Hepatocyte (in vitro differentiated cells): ENCODE results near the gene SRP14. TPM values are rescaled to one million over a fixed set of nuclear protein-coding genes. Genes with fewer than 3 reads are reported as not detected.

ENCODE experiments used
- DNase-seq: peaks from one replicate; pipeline ENCODE4 v3.0.0-alpha.2; 2016; ENCODE audit warnings: low spot score
- H2AFZ ChIP-seq: fragments of 200-600 bp; sonication (generic); 2 replicates; pipeline ENCODE4 v1.6.0; 2016; ENCODE audit warnings: antibody characterized with exemption, mild to moderate bottlenecking
- H3K27ac ChIP-seq: fragments of 200-600 bp; sonication (generic); 2 replicates; pipeline ENCODE4 v1.5.1; 2016; ENCODE audit warnings: mild to moderate bottlenecking
- H3K27me3 ChIP-seq: fragments of 200-600 bp; sonication (generic); 2 replicates; pipeline ENCODE4 v1.6.1; 2016
- H3K36me3 ChIP-seq: fragments of 200-600 bp; sonication (generic); replicated peaks from 2 replicates; pipeline ENCODE4 v1.5.1; 2016; ENCODE audit warnings: low read depth; ENCODE audit not compliant: insufficient read depth
- H3K4me1 ChIP-seq: fragments of 200-600 bp; sonication (generic); 2 replicates; pipeline ENCODE4 v1.5.1; 2016; ENCODE audit warnings: mild to moderate bottlenecking, moderate library complexity; ENCODE audit not compliant: insufficient read depth
- H3K4me2 ChIP-seq: fragments of 200-600 bp; sonication (generic); 2 replicates; pipeline ENCODE4 v1.6.0; 2016
- H3K4me3 ChIP-seq: fragments of 200-600 bp; sonication (generic); 2 replicates; pipeline ENCODE4 v1.5.1; 2016; ENCODE audit warnings: mild to moderate bottlenecking
- H3K79me2 ChIP-seq: fragments of 200-600 bp; sonication (generic); 2 replicates; pipeline ENCODE4 v1.6.0; 2017; ENCODE audit warnings: mild to moderate bottlenecking
- H3K9me2 ChIP-seq: fragments of 200-600 bp; sonication (generic); replicated peaks from 2 replicates; pipeline ENCODE4 v1.6.0; 2017; ENCODE audit warnings: mild to moderate bottlenecking; ENCODE audit not compliant: insufficient read depth
- H3K9me3 ChIP-seq: fragments of 200-600 bp; sonication (generic); 2 replicates; pipeline ENCODE4 v1.5.1; 2016; ENCODE audit warnings: low read depth, mild to moderate bottlenecking
- H4K20me1 ChIP-seq: fragments of 200-600 bp; sonication (generic); 2 replicates; pipeline ENCODE4 v1.6.0; 2016; ENCODE audit warnings: mild to moderate bottlenecking; ENCODE audit not compliant: insufficient read depth, poor library complexity, severe bottlenecking
- CTCF ChIP-seq: fragments of 200-600 bp; sonication (generic); IDR thresholded peaks from 2 replicates; pipeline ENCODE4 v1.5.1; 2016; ENCODE audit warnings: antibody characterized with exemption, mild to moderate bottlenecking; ENCODE audit not compliant: poor library complexity
- EZH2 ChIP-seq: fragments of 200-600 bp; sonication (generic); IDR thresholded peaks from 2 replicates; pipeline ENCODE4 v1.6.1; 2016; ENCODE audit warnings: antibody characterized with exemption, mild to moderate bottlenecking, borderline replicate concordance
- EZH2phosphoT487 ChIP-seq: fragments of 200-600 bp; sonication (generic); IDR thresholded peaks from one replicate; pipeline ENCODE4 v1.6.1; 2018; ENCODE audit warnings: antibody characterized with exemption, mild to moderate bottlenecking, low read depth, moderate library complexity; ENCODE audit not compliant: unreplicated experiment, severe bottlenecking
- WGBS: methylation state at CpG from one replicate; pipeline ENCODE4 v1.1.6; 2016; ENCODE audit warnings: low lambda C conversion rate; ENCODE audit errors: missing lambda C conversion rate; 5-methylcytosine and 5-hydroxymethylcytosine counted together
- polyA plus RNA-seq: library from polyadenylated mRNA; unstranded; fragments of >200 nt; fragmentation: Nextera tagmentation; extraction: Ambion mirVana; gene quantifications from 2 replicates; pipeline ENCODE4 v1.2.1, GENCODE V29; 2016
- total RNA-seq: library from RNA; depleted of rRNA; stranded (reverse); fragments of >200 nt; gene quantifications from 2 replicates; pipeline ENCODE4 v1.2.3, GENCODE V29; 2014

SRP14 gene
- total RNA-seq, result 219 and 274 TPM in 2 replicates
- 804 and 827 TPM in 2 replicates for polyA plus RNA-seq

- TF ChIP-seq CTCF (peak; percentile 4), EZH2 (no peak)
- H3K4me2 ChIP-seq, result peak within 1 kb of the TSS; percentile 83
- H3K9me3 ChIP-seq, result no peaks in the 10 kb centered on the region
- no peaks in the 10 kb centered on the region for H3K27me3 ChIP-seq
- peaks cover 4% of the 10 kb centered on the region for H4K20me1 ChIP-seq
- DNase-seq, result peak; percentile 95
- 1% methylated on average over 52 of the region's 59 CpGs for WGBS
- no peaks in the 10 kb centered on the region for H3K9me2 ChIP-seq
- peaks cover 29% of the 10 kb centered on the region for H3K79me2 ChIP-seq
- peak within 1 kb of the TSS; percentile 98 for H3K27ac ChIP-seq
- H3K36me3 ChIP-seq, result no peaks in the 10 kb centered on the region
- peaks cover 12% of the 10 kb centered on the region for H3K4me1 ChIP-seq
- peak within 1 kb of the TSS; percentile 97 for H2AFZ ChIP-seq
- H3K4me3 ChIP-seq, result peak within 1 kb of the TSS; percentile 75
Measured at GRCh38 chr15:40038638-40039543, at the start of gene SRP14. Gene SRP14, minus strand, starts transcription at chr15:40039181. Its CDS starts 65 bp downstream, at chr15:40039116.

GRCh38 chr15:40087991-40088928 is 49.3 kb upstream of the SRP14 start:
- Histone ChIP-seq H3K9me2 (no peaks in the 10 kb centered on the region), H3K79me2 (peaks cover 2% of the 10 kb centered on the region), H3K27me3 (no peaks in the 10 kb centered on the region), H3K4me3 (no peak overlapping the region), H4K20me1 (no peaks in the 10 kb centered on the region), H3K27ac (peak overlapping the region; percentile 97), H3K36me3 (no peaks in the 10 kb centered on the region), H3K4me2 (peak overlapping the region; percentile 36), H2AFZ (no peak overlapping the region), H3K4me1 (peaks cover 91% of the 10 kb centered on the region), H3K9me3 (no peaks in the 10 kb centered on the region)
- WGBS, result 51% methylated on average over 9 of the region's 9 CpGs
- TF ChIP-seq EZH2phosphoT487 (no peak), EZH2 (no peak), CTCF (no peak)
- peak; percentile 78 for DNase-seq

GRCh38 chr15:40087068-40087810 is 48.3 kb upstream of the SRP14 start:
- TF ChIP-seq CTCF (no peak), EZH2 (no peak), EZH2phosphoT487 (no peak)
- no peaks in the 10 kb centered on the region for H3K9me3 ChIP-seq
- H3K36me3 ChIP-seq, result no peaks in the 10 kb centered on the region
- H3K27me3 ChIP-seq, result no peaks in the 10 kb centered on the region
- no peak for DNase-seq
- no peaks in the 10 kb centered on the region for H3K9me2 ChIP-seq
- H3K4me2 ChIP-seq, result peak overlapping the region; percentile 36
- no peaks in the 10 kb centered on the region for H4K20me1 ChIP-seq
- WGBS, result 48% methylated on average over 14 of the region's 14 CpGs
- no peak overlapping the region for H3K4me3 ChIP-seq
- H3K4me1 ChIP-seq, result peaks cover 90% of the 10 kb centered on the region
- peak overlapping the region; percentile 97 for H3K27ac ChIP-seq
- no peak overlapping the region for H2AFZ ChIP-seq
- H3K79me2 ChIP-seq, result peaks cover 2% of the 10 kb centered on the region
